Endothelial cell of umbilical vein (primary cell): ENCODE measurements around the gene CFAP141.

ENCODE experiments used
- CTCF ChIP-seq, 2 donors: IDR thresholded peaks; 1 replicate in 1 of 2; 2 replicates in 1 of 2; pipeline ENCODE4 v1.5.1; 2011; ENCODE audit warnings: low read length in 2 of 2, mild to moderate bottlenecking in 2 of 2, moderate library complexity in 2 of 2, control low read depth in 1 of 2, inconsistent platforms in 1 of 2, low read depth in 1 of 2; ENCODE audit not compliant: insufficient read depth in 1 of 2; ENCODE audit errors: extremely low read depth in 1 of 2
- FOS ChIP-seq: IDR thresholded peaks from 2 replicates; pipeline ENCODE4 v1.6.1; 2011; ENCODE audit warnings: mild to moderate bottlenecking, low read length, moderate library complexity, borderline replicate concordance; ENCODE audit not compliant: insufficient read depth
- MAX ChIP-seq: IDR thresholded peaks from 2 replicates; pipeline ENCODE4 v1.6.1; 2011; ENCODE audit not compliant: insufficient read depth, insufficient read length
- MYC ChIP-seq: IDR thresholded peaks from one replicate; pipeline ENCODE4 v1.6.1; 2011; ENCODE audit warnings: mild to moderate bottlenecking, low read depth, low read length
- POLR2A ChIP-seq: IDR thresholded peaks from 2 replicates; pipeline ENCODE4 v1.6.1; 2012; ENCODE audit warnings: low read depth, mild to moderate bottlenecking, control low read depth, low read length

- TF ChIP-seq POLR2A (peak; percentile 11), CTCF (IDR thresholded peaks at IDR 0.05; ENCODE audit: extremely low read depth in 1 of 2, insufficient read depth in 1 of 2, low read depth in 1 of 2, low read length in 2 of 2) (no peak), FOS (no peak), MYC (no peak), MAX (no peak)
These were observed 26.0 kb downstream of the CFAP141 start for GRCh38 chr1:154179946-154180687.
